Hair follicle dermal papilla cell (primary cell): Measurements from ENCODE around the gene UGT2A1. TPM values are rescaled to one million over a fixed set of nuclear protein-coding genes. Genes with fewer than 3 reads are reported as not detected.

Experiments used
- small RNA-seq: library from RNA; depleted of rRNA; stranded (forward); fragments of <200 nt; gene quantifications from one replicate; pipeline ENCODE3, GENCODE V24; 2012
- total RNA-seq: library from RNA; depleted of rRNA; stranded (reverse); fragments of >200 nt; gene quantifications from 2 replicates; pipeline ENCODE4 v1.2.3, GENCODE V29; 2012

UGT2A1 gene
- total RNA-seq = not detected in 2 replicates

GRCh38 chr4:69653147-69653546 lies at the start of gene UGT2A1:
Gene UGT2A1 (minus strand): TSS chr4:69653247. CDS start chr4:69647644, 5,603 bp downstream.

GRCh38 chr4:69639542-69639941 lies 13.5 kb downstream of the UGT2A1 start, which contains the start of gene UGT2A2:
Gene UGT2A2 (minus strand): TSS chr4:69639642. CDS start chr4:69639640, 2 bp downstream.

Small RNA genes lying within 50 kb of the gene (small RNA-seq; reads per million reads assigned to genes)
- gene UGT2A2 = not detected

Other genes starting within 250 kb of the UGT2A1 start
- not detected in 2 replicates for gene UGT2B4, start 157.3 kb downstream of the UGT2A1 start, total RNA-seq
- gene UGT2A2, start 13.6 kb downstream of the UGT2A1 start, total RNA-seq = not detected in 2 replicates
- gene SULT1B1, start 107.4 kb upstream of the UGT2A1 start, total RNA-seq = under 0.01 and 0.12 TPM in 2 replicates
- gene SULT1E1, start 206.9 kb upstream of the UGT2A1 start, total RNA-seq = not detected in 2 replicates